ENCODE results near the gene RAD54L. TPM values are rescaled to one million over a fixed set of nuclear protein-coding genes. Genes with fewer than 3 reads are reported as not detected.

Gene RAD54L
- total RNA-seq, 2 experiments from 2014 or later, result 0.33 to 1.0 TPM

- Histone ChIP-seq H3K4me1 (ENCODE audit: insufficient read depth, low read length) (peaks cover 11% of the 10 kb centered on the region), H3K27me3 (ENCODE audit: control insufficient read depth in 1 of 2, insufficient read depth in 2 of 2, low read length in 2 of 2) (no peaks in the 10 kb centered on the region), H3K36me3 (ENCODE audit: insufficient read depth, low read length) (peaks cover 25% of the 10 kb centered on the region), H3K9me3 (ENCODE audit: control insufficient read depth in 1 of 2, insufficient read depth in 1 of 2, low read length in 2 of 2) (no peaks in the 10 kb centered on the region), H3K27ac (ENCODE audit: low read depth in 1 of 2, low read length in 2 of 2) (peak overlapping the region in 1 of 2 donors; percentile 9), H3K4me3 (ENCODE audit: low read length) (no peak overlapping the region)
- intact Hi-C loops (cut with DNase I, micrococcal nuclease), result no loop called here
- DNase-seq (peak in 5 of 14 experiments; percentile 1 to 53 (median 31)), ATAC-seq (ENCODE audit: poor library complexity) (peak; percentile 77)
- H3K36me3 Mint-ChIP-seq (ENCODE audit: low read depth), result peaks cover 72% of the 10 kb centered on the region
- H3K27me3 Mint-ChIP-seq, result no peaks in the 10 kb centered on the region
- no peaks in the 10 kb centered on the region for H3K9me3 Mint-ChIP-seq
- H3K27ac Mint-ChIP-seq, result no peak overlapping the region
- POLR2A ChIA-PET, result interaction anchor here (0.7 to 1.6 kb wide), 4 partner anchors 17 to 55 kb away, joined by 3 to 5 read pairs (median 4); partner anchors contain the start of genes LRRC41 and UQCRH
- TF ChIP-seq CTCF (IDR thresholded peaks at IDR 0.05), result no peak
- H3K4me3 Mint-ChIP-seq, result no peak overlapping the region
- peaks cover 14% of the 10 kb centered on the region for H3K4me1 Mint-ChIP-seq (ENCODE audit: low read depth)
- CTCF ChIA-PET, result interaction anchor here (0.6 to 1.3 kb wide), 4 partner anchors 17 to 121 kb away, joined by 3 to 5 read pairs (median 4); no protein-coding TSS in a partner anchor
Measured at GRCh38 chr1:46285730-46286477, 38.3 kb downstream of the RAD54L start.

GRCh38 chr1:46288485-46289133 is 41.0 kb downstream of the RAD54L start:
- Mint-ChIP-seq H3K27ac (no peak overlapping the region), H3K36me3 (ENCODE audit: low read depth) (peaks cover 53% of the 10 kb centered on the region), H3K4me1 (ENCODE audit: low read depth) (peaks cover 14% of the 10 kb centered on the region), H3K4me3 (no peak overlapping the region), H3K27me3 (no peaks in the 10 kb centered on the region), H3K9me3 (no peaks in the 10 kb centered on the region)
- no peak for DNase-seq
- TF ChIP-seq CTCF (IDR thresholded peaks at IDR 0.05), result no peak
- Histone ChIP-seq H3K9me3 (ENCODE audit: control insufficient read depth in 1 of 2, insufficient read depth in 1 of 2, low read length in 2 of 2) (no peaks in the 10 kb centered on the region), H3K27me3 (ENCODE audit: control insufficient read depth in 1 of 2, insufficient read depth in 2 of 2, low read length in 2 of 2) (no peaks in the 10 kb centered on the region), H3K36me3 (ENCODE audit: insufficient read depth, low read length) (peaks cover 22% of the 10 kb centered on the region), H3K27ac (ENCODE audit: low read depth in 1 of 2, low read length in 2 of 2) (no peak overlapping the region), H3K4me3 (ENCODE audit: low read length) (no peak overlapping the region), H3K4me1 (ENCODE audit: insufficient read depth, low read length) (peaks cover 11% of the 10 kb centered on the region)
- POLR2A ChIA-PET, result interaction anchor here (0.7 kb wide), 1 partner anchor 14 kb away, joined by 3 read pairs; the partner anchor contains the start of genes LRRC41 and UQCRH
- no peak for ATAC-seq (ENCODE audit: poor library complexity)
- CTCF ChIA-PET, result interaction anchor here (1.7 kb wide), 1 partner anchor 59 kb away, joined by 4 read pairs; no protein-coding TSS in a partner anchor
- intact Hi-C loops (cut with DNase I, micrococcal nuclease), result no loop called here

- H3K4me1 ChIP-seq (ENCODE audit: insufficient read depth, low read length), result peaks cover 11% of the 10 kb centered on the region
- DNase-seq (no peak), ATAC-seq (ENCODE audit: poor library complexity) (no peak)
- CTCF ChIA-PET, result no interaction called here
- no peaks in the 10 kb centered on the region for H3K9me3 Mint-ChIP-seq
- no peak overlapping the region for H3K4me3 Mint-ChIP-seq
- H3K27me3 ChIP-seq (ENCODE audit: control insufficient read depth in 1 of 2, insufficient read depth in 2 of 2, low read length in 2 of 2), result no peaks in the 10 kb centered on the region
- TF ChIP-seq CTCF (IDR thresholded peaks at IDR 0.05), result no peak
- H3K4me3 ChIP-seq (ENCODE audit: low read length), result no peak overlapping the region
- H3K27ac ChIP-seq (ENCODE audit: low read depth in 1 of 2, low read length in 2 of 2), result no peak overlapping the region
- peaks cover 14% of the 10 kb centered on the region for H3K4me1 Mint-ChIP-seq (ENCODE audit: low read depth)
- POLR2A ChIA-PET, result interaction anchor here (0.7 kb wide), 1 partner anchor 14 kb away, joined by 3 read pairs; the partner anchor contains the start of genes LRRC41 and UQCRH
- H3K36me3 ChIP-seq (ENCODE audit: insufficient read depth, low read length), result peaks cover 22% of the 10 kb centered on the region
- H3K27me3 Mint-ChIP-seq, result no peaks in the 10 kb centered on the region
- intact Hi-C loops (cut with DNase I, micrococcal nuclease), result no loop called here
- H3K9me3 ChIP-seq (ENCODE audit: control insufficient read depth in 1 of 2, insufficient read depth in 1 of 2, low read length in 2 of 2), result no peaks in the 10 kb centered on the region
- peaks cover 48% of the 10 kb centered on the region for H3K36me3 Mint-ChIP-seq (ENCODE audit: low read depth)
- no peak overlapping the region for H3K27ac Mint-ChIP-seq
Measured at GRCh38 chr1:46289134-46289494, 41.6 kb downstream of the RAD54L start.

Data from CD4-positive, alpha-beta T cell (primary cell).